ENCODE data around the gene TLR9. TPM values are rescaled to one million over a fixed set of nuclear protein-coding genes. Genes with fewer than 3 reads are reported as not detected.
A peak's percentile ranks its signal among the peaks of the same experiment; 100 is the strongest.

The TLR9 gene
- total and polyA plus RNA-seq, 9 of the 15 experiments (the other 6 are each of a cell fraction or from before 2014, with no cell fraction given): not detected

GRCh38 chr3:52231502-52232278, 6.2 kb upstream of the TLR9 start (continued):
- TF ChIP-seq DEAF1 (CRISPR knock-in tag; IDR thresholded peaks at IDR 0.05) (0 out of 2 replicates have a peak, but pooled peaks have one; percentile 24), FOXM1 (IDR thresholded peaks at IDR 0.05; ENCODE audit: low read depth) (no peak), FOXM1 (CRISPR knock-in tag; IDR thresholded peaks at IDR 0.05; ENCODE audit: low read depth) (no peak), NFYB (IDR thresholded peaks at IDR 0.05; ENCODE audit: extremely low read depth, insufficient read length) (no peak), TARDBP (IDR thresholded peaks at IDR 0.05) (no peak), NFXL1 (CRISPR knock-in tag; IDR thresholded peaks at IDR 0.05) (no peak), ZNF655 (CRISPR knock-in tag; IDR thresholded peaks at IDR 0.05) (no peak), ZKSCAN3 (CRISPR knock-in tag; IDR thresholded peaks at IDR 0.05) (no peak), ZBTB2 (IDR thresholded peaks at IDR 0.05) (no peak), GTF2B (IDR thresholded peaks at IDR 0.05; ENCODE audit: extremely low read depth, insufficient read length) (no peak), ZEB2 (IDR thresholded peaks at IDR 0.05) (no peak), ZNF224 (CRISPR knock-in tag; IDR thresholded peaks at IDR 0.05) (no peak), VEZF1 (CRISPR knock-in tag; IDR thresholded peaks at IDR 0.05) (0 out of 2 replicates have a peak, but pooled peaks have one; percentile 10), L3MBTL2 (IDR thresholded peaks at IDR 0.05) (no peak), ILK (tag; IDR thresholded peaks at IDR 0.05; ENCODE audit: borderline replicate concordance, low read depth) (no peak), PREB (CRISPR knock-in tag; IDR thresholded peaks at IDR 0.05) (no peak), MYNN (IDR thresholded peaks at IDR 0.05) (0 out of 2 replicates have a peak, but pooled peaks have one; percentile 30), MYNN (CRISPR knock-in tag; IDR thresholded peaks at IDR 0.05) (no peak), SREBF1 (IDR thresholded peaks at IDR 0.05; ENCODE audit: borderline replicate concordance, low read depth, low read length) (no peak), KLF10 (CRISPR knock-in tag; IDR thresholded peaks at IDR 0.05) (no peak)

Measured in K562 (cell line).